B cell (primary cell): Measurements from ENCODE around the gene LRPPRC.

Experiments
- CTCF ChIP-seq: fragments of 200-600 bp; IDR thresholded peaks from one replicate; pipeline ENCODE4 v1.8.0; 2022; ENCODE audit warnings: antibody characterized with exemption, mild to moderate bottlenecking
- EZH2 ChIP-seq: IDR thresholded peaks from 2 replicates; pipeline ENCODE4 v1.6.1; 2012; ENCODE audit warnings: borderline replicate concordance, low read depth, mild to moderate bottlenecking, moderate library complexity, low read length; ENCODE audit not compliant: insufficient read depth, poor library complexity, severe bottlenecking

- TF ChIP-seq CTCF (no peak), EZH2 (no peak)
These were observed 104.9 kb downstream of the LRPPRC start for GRCh38 chr2:43890855-43891254.
